ENCODE results near the gene CPNE7. TPM values are rescaled to one million over a fixed set of nuclear protein-coding genes. Genes with fewer than 3 reads are reported as not detected.

Gene CPNE7
- total and polyA plus RNA-seq, 4 donors, result 0.30 to 0.56 (median 0.47) TPM; not detected in 1

GRCh38 chr16:89547291-89547690 lies 28.3 kb upstream of the CPNE7 start:
- H3K36me3 ChIP-seq (ENCODE audit: control insufficient read depth in 4 of 4, insufficient read depth in 3 of 4, low read depth in 1 of 4, low read length in 3 of 4), result peaks cover 7 to 43% (median 19%) of the 10 kb centered on the region in 4 donors
- no peak overlapping the region for H3K9ac ChIP-seq (ENCODE audit: low read depth in 1 of 2, low read length in 2 of 2)
- H3K27me3 ChIP-seq (ENCODE audit: control insufficient read depth in 4 of 4, insufficient read depth in 4 of 4, low read length in 3 of 4), result no peaks in the 10 kb centered on the region
- 95% methylated on average over 17 of the region's 17 CpGs for WGBS
- peaks cover 0 to 24% (median 15%) of the 10 kb centered on the region in 4 donors for H3K4me1 ChIP-seq (ENCODE audit: control insufficient read depth in 4 of 4, insufficient read depth in 4 of 4, low read length in 3 of 4)
- DNase-seq (ENCODE audit: low spot score), result no peak
- no peaks in the 10 kb centered on the region for H3K9me3 ChIP-seq (ENCODE audit: control insufficient read depth in 4 of 4, low read length in 3 of 4)
- H3K4me3 ChIP-seq (ENCODE audit: low read depth in 1 of 3, low read length in 3 of 3), result no peak overlapping the region
- TF ChIP-seq ZBTB33 (IDR thresholded peaks at IDR 0.05), result no peak
- TF ChIP-seq MAX (IDR thresholded peaks at IDR 0.05), result no peak
- TF ChIP-seq JUND (IDR thresholded peaks at IDR 0.05), result no peak
- TF ChIP-seq NR2F2 (IDR thresholded peaks at IDR 0.05), result no peak
- no peak for TF ChIP-seq EGR1 (IDR thresholded peaks at IDR 0.05; ENCODE audit: low read depth in 2 of 2)
- TF ChIP-seq SP1 (IDR thresholded peaks at IDR 0.05), result no peak
- TF ChIP-seq ATF3 (IDR thresholded peaks at IDR 0.05), result no peak
- TF ChIP-seq HNF4A (conservative IDR thresholded peaks at IDR 0.05), result no peak
- no peak for TF ChIP-seq FOXA1 (IDR thresholded peaks at IDR 0.05)
- TF ChIP-seq RXRA (IDR thresholded peaks at IDR 0.05), result no peak
- no peak for TF ChIP-seq CTCF (IDR thresholded peaks at IDR 0.05; ENCODE audit: low read depth, low read length, missing input control)
- no peak for TF ChIP-seq GABPA (IDR thresholded peaks at IDR 0.05 in 1 of 2, conservative IDR thresholded peaks at IDR 0.05 in 1 of 2)
- TF ChIP-seq HNF4G (IDR thresholded peaks at IDR 0.05), result no peak
- TF ChIP-seq RAD21 (IDR thresholded peaks at IDR 0.05), result no peak
- TF ChIP-seq YY1 (IDR thresholded peaks at IDR 0.05), result no peak
- TF ChIP-seq FOXA2 (IDR thresholded peaks at IDR 0.05), result no peak
- TF ChIP-seq REST (IDR thresholded peaks at IDR 0.05), result no peak
- H3K27ac ChIP-seq (ENCODE audit: low read depth in 1 of 2, low read length in 2 of 2), result no peak overlapping the region
